NB4 (cell line): ENCODE data around the gene CHRM3.

Experiments
- MYC ChIP-seq: IDR thresholded peaks from 2 replicates; pipeline ENCODE4 v1.6.1; 2011; ENCODE audit warnings: low read depth, low read length
- POLR2A ChIP-seq: IDR thresholded peaks from 2 replicates; pipeline ENCODE4 v1.6.1; 2011; ENCODE audit warnings: mild to moderate bottlenecking; ENCODE audit not compliant: insufficient read length; ENCODE audit errors: extremely low read depth
- TF ChIP-seq, protein P1 (sequence below): IDR thresholded peaks from one replicate; pipeline ENCODE4 v1.5.1; 2012; ENCODE audit warnings: low read depth, low read length
- TF ChIP-seq, protein P2 (sequence below): IDR thresholded peaks from 2 replicates; pipeline ENCODE4 v1.6.1; 2011; ENCODE audit warnings: low read depth, low read length

DNA sequence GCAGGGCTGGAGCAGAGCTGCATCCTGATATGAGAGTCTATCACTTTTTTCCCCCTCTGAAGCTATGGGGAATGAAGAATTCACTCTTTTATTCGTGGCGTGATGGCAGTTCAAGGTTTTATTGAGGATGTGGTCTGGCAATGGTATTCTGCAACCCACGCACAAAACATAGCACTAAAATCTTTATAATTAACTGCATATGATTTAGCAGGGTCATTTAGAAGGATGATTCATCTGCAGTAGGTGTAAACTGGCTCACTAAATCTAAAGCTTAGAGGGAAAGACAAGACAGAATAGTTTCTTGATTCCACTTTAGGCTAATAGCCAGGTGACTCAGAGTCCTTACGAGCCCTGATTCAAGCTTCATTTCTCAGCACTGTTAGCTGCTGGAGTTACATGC lies 25.0 kb upstream of the CHRM3 start:
- TF ChIP-seq POLR2A (no peak), MYC (no peak)
- TF ChIP-seq, protein P1, sequence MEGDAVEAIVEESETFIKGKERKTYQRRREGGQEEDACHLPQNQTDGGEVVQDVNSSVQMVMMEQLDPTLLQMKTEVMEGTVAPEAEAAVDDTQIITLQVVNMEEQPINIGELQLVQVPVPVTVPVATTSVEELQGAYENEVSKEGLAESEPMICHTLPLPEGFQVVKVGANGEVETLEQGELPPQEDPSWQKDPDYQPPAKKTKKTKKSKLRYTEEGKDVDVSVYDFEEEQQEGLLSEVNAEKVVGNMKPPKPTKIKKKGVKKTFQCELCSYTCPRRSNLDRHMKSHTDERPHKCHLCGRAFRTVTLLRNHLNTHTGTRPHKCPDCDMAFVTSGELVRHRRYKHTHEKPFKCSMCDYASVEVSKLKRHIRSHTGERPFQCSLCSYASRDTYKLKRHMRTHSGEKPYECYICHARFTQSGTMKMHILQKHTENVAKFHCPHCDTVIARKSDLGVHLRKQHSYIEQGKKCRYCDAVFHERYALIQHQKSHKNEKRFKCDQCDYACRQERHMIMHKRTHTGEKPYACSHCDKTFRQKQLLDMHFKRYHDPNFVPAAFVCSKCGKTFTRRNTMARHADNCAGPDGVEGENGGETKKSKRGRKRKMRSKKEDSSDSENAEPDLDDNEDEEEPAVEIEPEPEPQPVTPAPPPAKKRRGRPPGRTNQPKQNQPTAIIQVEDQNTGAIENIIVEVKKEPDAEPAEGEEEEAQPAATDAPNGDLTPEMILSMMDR = no peak
- TF ChIP-seq, protein P2, sequence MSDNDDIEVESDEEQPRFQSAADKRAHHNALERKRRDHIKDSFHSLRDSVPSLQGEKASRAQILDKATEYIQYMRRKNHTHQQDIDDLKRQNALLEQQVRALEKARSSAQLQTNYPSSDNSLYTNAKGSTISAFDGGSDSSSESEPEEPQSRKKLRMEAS = no peak
